CMK (cell line): ENCODE data around the gene NCDN.

Experiments
- DNase-seq: peaks from one replicate; pipeline ENCODE4 v3.0.0-alpha.2; 2010; ENCODE audit warnings: low read depth

NCDN gene

GRCh38 chr1:35590476-35591040 is 33.0 kb downstream of the NCDN start:
- DNase-seq, result no peak

GRCh38 chr1:35591211-35591610 is 33.6 kb downstream of the NCDN start:
- DNase-seq, result no peak

- peak; percentile 35 for DNase-seq
These were observed 35.6 kb downstream of the NCDN start for GRCh38 chr1:35592991-35593769.

- DNase-seq, result no peak
These were observed 36.6 kb downstream of the NCDN start for GRCh38 chr1:35594005-35594760.

- DNase-seq, result no peak
These were observed 38.1 kb downstream of the NCDN start for GRCh38 chr1:35595684-35596083.

- DNase-seq, result no peak
These were observed 40.3 kb downstream of the NCDN start for GRCh38 chr1:35597870-35598269.

- no peak for DNase-seq
These were observed 41.3 kb downstream of the NCDN start for GRCh38 chr1:35598895-35599294.

GRCh38 chr1:35599411-35599810 is 41.8 kb downstream of the NCDN start:
- DNase-seq, result no peak

- no peak for DNase-seq
These were observed 43.0 kb downstream of the NCDN start for GRCh38 chr1:35600593-35600992.

- no peak for DNase-seq
These were observed 45.9 kb downstream of the NCDN start for GRCh38 chr1:35603468-35603867.

- no peak for DNase-seq
These were observed 46.3 kb downstream of the NCDN start for GRCh38 chr1:35603941-35604340.

GRCh38 chr1:35605071-35605866 is 47.7 kb downstream of the NCDN start:
- no peak for DNase-seq

GRCh38 chr1:35605867-35606182 is 48.2 kb downstream of the NCDN start:
- no peak for DNase-seq

- DNase-seq, result no peak
These were observed 54.1 kb downstream of the NCDN start for GRCh38 chr1:35611655-35612054.

GRCh38 chr1:35615440-35615839 is 57.8 kb downstream of the NCDN start:
- DNase-seq, result no peak
